Tibial nerve (tissue), 4 donors: ENCODE results near the gene DHRS12.

ENCODE experiments used
- EP300 ChIP-seq, 2 donors: sonication (generic); formaldehyde crosslinking; IDR thresholded peaks; one replicate each; pipeline ENCODE4 v1.6.1; 2017; ENCODE audit warnings: antibody characterized with exemption in 2 of 2, mild to moderate bottlenecking in 1 of 2
- POLR2A ChIP-seq, 2 donors: fragments of 450-650 bp; IDR thresholded peaks; one replicate each; pipeline ENCODE4 v1.6.1; 2017; ENCODE audit warnings: antibody characterized with exemption in 2 of 2, mild to moderate bottlenecking in 2 of 2, moderate library complexity in 2 of 2
- TF ChIP-seq, protein P1 (sequence below), 5 experiments: fragments of 200-600 bp in 3 of 5; fragments of 450-650 bp in 2 of 5; sonication (generic) in 3 of 5; IDR thresholded peaks; one replicate each; pipeline ENCODE4 v1.5.1; 2016 to 2019; ENCODE audit warnings: antibody characterized with exemption in 5 of 5, mild to moderate bottlenecking in 3 of 5, moderate library complexity in 2 of 5

GRCh38 chr13:51730927-51731326 lies 73.0 kb downstream of the DHRS12 start:
- TF ChIP-seq POLR2A (IDR thresholded peaks at IDR 0.05) (no peak), EP300 (IDR thresholded peaks at IDR 0.05) (no peak)
- TF ChIP-seq, protein P1, sequence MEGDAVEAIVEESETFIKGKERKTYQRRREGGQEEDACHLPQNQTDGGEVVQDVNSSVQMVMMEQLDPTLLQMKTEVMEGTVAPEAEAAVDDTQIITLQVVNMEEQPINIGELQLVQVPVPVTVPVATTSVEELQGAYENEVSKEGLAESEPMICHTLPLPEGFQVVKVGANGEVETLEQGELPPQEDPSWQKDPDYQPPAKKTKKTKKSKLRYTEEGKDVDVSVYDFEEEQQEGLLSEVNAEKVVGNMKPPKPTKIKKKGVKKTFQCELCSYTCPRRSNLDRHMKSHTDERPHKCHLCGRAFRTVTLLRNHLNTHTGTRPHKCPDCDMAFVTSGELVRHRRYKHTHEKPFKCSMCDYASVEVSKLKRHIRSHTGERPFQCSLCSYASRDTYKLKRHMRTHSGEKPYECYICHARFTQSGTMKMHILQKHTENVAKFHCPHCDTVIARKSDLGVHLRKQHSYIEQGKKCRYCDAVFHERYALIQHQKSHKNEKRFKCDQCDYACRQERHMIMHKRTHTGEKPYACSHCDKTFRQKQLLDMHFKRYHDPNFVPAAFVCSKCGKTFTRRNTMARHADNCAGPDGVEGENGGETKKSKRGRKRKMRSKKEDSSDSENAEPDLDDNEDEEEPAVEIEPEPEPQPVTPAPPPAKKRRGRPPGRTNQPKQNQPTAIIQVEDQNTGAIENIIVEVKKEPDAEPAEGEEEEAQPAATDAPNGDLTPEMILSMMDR (IDR thresholded peaks at IDR 0.05): no peak
